WTC11 (cell line): ENCODE data around the gene ARHGAP26. TPM values are rescaled to one million over a fixed set of nuclear protein-coding genes. Genes with fewer than 3 reads are reported as not detected.

ENCODE experiments used
- ATAC-seq: fragments of 200-7000 bp; cut with Tn5 transposase; 2 replicates; pipeline ENCODE4 v1.10.0; 2021; ENCODE audit warnings: mild to moderate bottlenecking, moderate library complexity
- CTCF ChIA-PET: fragments of 300-600 bp; sonication (Branson Sonifier 250); formaldehyde crosslinking; loops from one replicate; lab custom pipeline; 2021; ENCODE audit warnings: antibody characterized with exemption; lab: Charles Lee
- POLR2A ChIA-PET: fragments of 350-600 bp; sonication (Branson Sonifier 250); formaldehyde crosslinking; loops from one replicate; lab custom pipeline; 2021; ENCODE audit warnings: antibody characterized with exemption; lab: Charles Lee
- DNase-seq: peaks from one replicate; pipeline ENCODE4 v3.0.0; 2021; ENCODE audit warnings: low spot score
- H3K27ac Mint-ChIP-seq: 2 replicates; pipeline ENCODE4 v1.8.0; 2021; ENCODE audit warnings: mixed read lengths
- H3K27me3 Mint-ChIP-seq: 2 replicates; pipeline ENCODE4 v1.8.0; 2021; ENCODE audit warnings: low read depth, mild to moderate bottlenecking, moderate library complexity, mixed read lengths
- H3K36me3 Mint-ChIP-seq: 2 replicates; pipeline ENCODE4 v1.8.0; 2021; ENCODE audit warnings: mixed read lengths
- H3K4me1 Mint-ChIP-seq: 2 replicates; pipeline ENCODE4 v1.8.0; 2022; ENCODE audit warnings: mixed read lengths
- H3K4me3 Mint-ChIP-seq: 2 replicates; pipeline ENCODE4 v1.8.0; 2021; ENCODE audit warnings: mild to moderate bottlenecking, moderate library complexity, mixed read lengths
- H3K9me3 Mint-ChIP-seq: 2 replicates; pipeline ENCODE4 v1.8.0; 2021; ENCODE audit warnings: mixed read lengths
- ETV6 ChIP-seq: sonication (generic); formaldehyde crosslinking; IDR thresholded peaks from 2 replicates; pipeline ENCODE4 v1.8.1; 2022; ENCODE audit warnings: mild to moderate bottlenecking, missing genetic modification reagents
- GABPB1 ChIP-seq: sonication (generic); formaldehyde crosslinking; IDR thresholded peaks from 2 replicates; pipeline ENCODE4 v1.8.1; 2023; ENCODE audit warnings: mild to moderate bottlenecking, missing genetic modification reagents
- GTF2I ChIP-seq: fragments of 250-450 bp; sonication (Bioruptor Pico); conservative IDR thresholded peaks from 2 replicates; pipeline ENCODE4 v1.4.0; 2021; ENCODE audit warnings: mild to moderate bottlenecking
- JAZF1 ChIP-seq: fragments of 250-450 bp; sonication (Bioruptor Pico); IDR thresholded peaks from 2 replicates; pipeline ENCODE4 v1.9.0; 2021; ENCODE audit warnings: moderate library complexity, mild to moderate bottlenecking, inconsistent platforms
- KAT7 ChIP-seq: sonication (generic); formaldehyde crosslinking; IDR thresholded peaks from 2 replicates; pipeline ENCODE4 v1.8.1; 2023; ENCODE audit warnings: missing genetic modification reagents, mild to moderate bottlenecking, borderline replicate concordance
- NFE2L1 ChIP-seq: sonication (generic); formaldehyde crosslinking; IDR thresholded peaks from 2 replicates; pipeline ENCODE4 v1.8.1; 2023; ENCODE audit warnings: missing genetic modification reagents
- NR1H2 ChIP-seq: sonication (generic); formaldehyde crosslinking; IDR thresholded peaks from 2 replicates; pipeline ENCODE4 v1.9.0; 2021; ENCODE audit warnings: mild to moderate bottlenecking, moderate library complexity, missing genetic modification reagents
- ZNF121 ChIP-seq: sonication (generic); formaldehyde crosslinking; IDR thresholded peaks from 2 replicates; pipeline ENCODE4 v1.8.0; 2023; ENCODE audit warnings: missing genetic modification reagents
- ZNF232 ChIP-seq: sonication (generic); formaldehyde crosslinking; IDR thresholded peaks from 2 replicates; pipeline ENCODE4 v1.8.0; 2022; ENCODE audit warnings: mild to moderate bottlenecking, missing genetic modification reagents
- ZNF317 ChIP-seq: sonication (generic); formaldehyde crosslinking; IDR thresholded peaks from 2 replicates; pipeline ENCODE4 v1.8.1; 2023; ENCODE audit warnings: low read depth, mild to moderate bottlenecking, moderate library complexity, missing genetic modification reagents, borderline replicate concordance
- total RNA-seq: library from RNA; stranded (reverse); gene quantifications from 3 replicates; pipeline ENCODE4 v1.2.3, GENCODE V29; 2021
- TF ChIP-seq, protein P1 (sequence below): sonication (generic); formaldehyde crosslinking; IDR thresholded peaks from 2 replicates; pipeline ENCODE4 v1.8.0; 2022; ENCODE audit warnings: missing genetic modification reagents
- TF ChIP-seq, protein P2 (sequence below): fragments of 250-450 bp; sonication (Bioruptor Pico); IDR thresholded peaks from 2 replicates; pipeline ENCODE4 v2.1.2; 2022; ENCODE audit warnings: mild to moderate bottlenecking, moderate library complexity
- TF ChIP-seq, protein P3 (sequence below): fragments of 250-450 bp; sonication (Bioruptor Pico); IDR thresholded peaks from 2 replicates; pipeline ENCODE4 v1.8.0; 2021; ENCODE audit warnings: mild to moderate bottlenecking
- TF ChIP-seq, protein P4 (sequence below): sonication (generic); formaldehyde crosslinking; IDR thresholded peaks from 2 replicates; pipeline ENCODE4 v1.8.0; 2022; ENCODE audit warnings: mild to moderate bottlenecking, missing genetic modification reagents
- TF ChIP-seq, protein P5 (sequence below): fragments of 250-450 bp; sonication (Bioruptor Pico); IDR thresholded peaks from 2 replicates; pipeline ENCODE4 v1.9.0; 2021; ENCODE audit warnings: moderate library complexity, mild to moderate bottlenecking, inconsistent platforms, borderline replicate concordance

The ARHGAP26 gene
- total RNA-seq, 1 experiment from 2014 or later: 22.3 TPM

- CTCF ChIA-PET: interaction anchor here (1.3 to 2.1 kb wide), 4 partner anchors 27 to 148 kb away, joined by 3 to 8 read pairs (median 7); no protein-coding TSS in a partner anchor
- Mint-ChIP-seq H3K27ac (peak overlapping the region; percentile 7; the same call in 1 of the 2 replicates), H3K9me3 (no peaks in the 10 kb centered on the region), H3K4me3 (no peak overlapping the region), H3K4me1 (peaks cover 33% of the 10 kb centered on the region)
- no peak for DNase-seq
- POLR2A ChIA-PET: interaction anchor here (0.5 to 0.9 kb wide), 2 partner anchors 30 to 45 kb away, joined by 3 read pairs; partner anchors contain the start of gene ARHGAP26
- ATAC-seq: no peak
- no peak for TF ChIP-seq ZNF232 (CRISPR knock-in tag)
- no peak for TF ChIP-seq ZNF121 (CRISPR knock-in tag)
- no peak for TF ChIP-seq NR1H2
- TF ChIP-seq, protein P1, sequence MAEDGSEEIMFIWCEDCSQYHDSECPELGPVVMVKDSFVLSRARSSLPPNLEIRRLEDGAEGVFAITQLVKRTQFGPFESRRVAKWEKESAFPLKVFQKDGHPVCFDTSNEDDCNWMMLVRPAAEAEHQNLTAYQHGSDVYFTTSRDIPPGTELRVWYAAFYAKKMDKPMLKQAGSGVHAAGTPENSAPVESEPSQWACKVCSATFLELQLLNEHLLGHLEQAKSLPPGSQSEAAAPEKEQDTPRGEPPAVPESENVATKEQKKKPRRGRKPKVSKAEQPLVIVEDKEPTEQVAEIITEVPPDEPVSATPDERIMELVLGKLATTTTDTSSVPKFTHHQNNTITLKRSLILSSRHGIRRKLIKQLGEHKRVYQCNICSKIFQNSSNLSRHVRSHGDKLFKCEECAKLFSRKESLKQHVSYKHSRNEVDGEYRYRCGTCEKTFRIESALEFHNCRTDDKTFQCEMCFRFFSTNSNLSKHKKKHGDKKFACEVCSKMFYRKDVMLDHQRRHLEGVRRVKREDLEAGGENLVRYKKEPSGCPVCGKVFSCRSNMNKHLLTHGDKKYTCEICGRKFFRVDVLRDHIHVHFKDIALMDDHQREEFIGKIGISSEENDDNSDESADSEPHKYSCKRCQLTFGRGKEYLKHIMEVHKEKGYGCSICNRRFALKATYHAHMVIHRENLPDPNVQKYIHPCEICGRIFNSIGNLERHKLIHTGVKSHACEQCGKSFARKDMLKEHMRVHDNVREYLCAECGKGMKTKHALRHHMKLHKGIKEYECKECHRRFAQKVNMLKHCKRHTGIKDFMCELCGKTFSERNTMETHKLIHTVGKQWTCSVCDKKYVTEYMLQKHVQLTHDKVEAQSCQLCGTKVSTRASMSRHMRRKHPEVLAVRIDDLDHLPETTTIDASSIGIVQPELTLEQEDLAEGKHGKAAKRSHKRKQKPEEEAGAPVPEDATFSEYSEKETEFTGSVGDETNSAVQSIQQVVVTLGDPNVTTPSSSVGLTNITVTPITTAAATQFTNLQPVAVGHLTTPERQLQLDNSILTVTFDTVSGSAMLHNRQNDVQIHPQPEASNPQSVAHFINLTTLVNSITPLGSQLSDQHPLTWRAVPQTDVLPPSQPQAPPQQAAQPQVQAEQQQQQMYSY (CRISPR knock-in tag): no peak
- TF ChIP-seq, protein P2, sequence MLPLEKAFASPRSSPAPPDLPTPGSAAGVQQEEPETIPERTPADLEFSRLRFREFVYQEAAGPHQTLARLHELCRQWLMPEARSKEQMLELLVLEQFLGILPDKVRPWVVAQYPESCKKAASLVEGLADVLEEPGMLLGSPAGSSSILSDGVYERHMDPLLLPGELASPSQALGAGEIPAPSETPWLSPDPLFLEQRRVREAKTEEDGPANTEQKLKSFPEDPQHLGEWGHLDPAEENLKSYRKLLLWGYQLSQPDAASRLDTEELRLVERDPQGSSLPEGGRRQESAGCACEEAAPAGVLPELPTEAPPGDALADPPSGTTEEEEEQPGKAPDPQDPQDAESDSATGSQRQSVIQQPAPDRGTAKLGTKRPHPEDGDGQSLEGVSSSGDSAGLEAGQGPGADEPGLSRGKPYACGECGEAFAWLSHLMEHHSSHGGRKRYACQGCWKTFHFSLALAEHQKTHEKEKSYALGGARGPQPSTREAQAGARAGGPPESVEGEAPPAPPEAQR: no peak
- peak; percentile 79 for TF ChIP-seq GABPB1
- TF ChIP-seq ETV6 (CRISPR knock-in tag): no peak
- TF ChIP-seq, protein P3, sequence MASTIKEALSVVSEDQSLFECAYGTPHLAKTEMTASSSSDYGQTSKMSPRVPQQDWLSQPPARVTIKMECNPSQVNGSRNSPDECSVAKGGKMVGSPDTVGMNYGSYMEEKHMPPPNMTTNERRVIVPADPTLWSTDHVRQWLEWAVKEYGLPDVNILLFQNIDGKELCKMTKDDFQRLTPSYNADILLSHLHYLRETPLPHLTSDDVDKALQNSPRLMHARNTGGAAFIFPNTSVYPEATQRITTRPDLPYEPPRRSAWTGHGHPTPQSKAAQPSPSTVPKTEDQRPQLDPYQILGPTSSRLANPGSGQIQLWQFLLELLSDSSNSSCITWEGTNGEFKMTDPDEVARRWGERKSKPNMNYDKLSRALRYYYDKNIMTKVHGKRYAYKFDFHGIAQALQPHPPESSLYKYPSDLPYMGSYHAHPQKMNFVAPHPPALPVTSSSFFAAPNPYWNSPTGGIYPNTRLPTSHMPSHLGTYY: no peak
- TF ChIP-seq, all 79 proteins: peak for 1
- H3K36me3 Mint-ChIP-seq: peaks cover 6% of the 10 kb centered on the region; the same call in 1 of the 2 replicates
- peaks cover 3% of the 10 kb centered on the region; the same call in 1 of the 2 replicates for H3K27me3 Mint-ChIP-seq
Observed at GRCh38 chr5:142740474-142741242, 29.5 kb upstream of the ARHGAP26 start.

GRCh38 chr5:142743592-142744441, 26.4 kb upstream of the ARHGAP26 start:
- TF ChIP-seq ETV6 (CRISPR knock-in tag): peak; percentile 34; the same call in 1 of the 2 replicates
- TF ChIP-seq, protein P4, sequence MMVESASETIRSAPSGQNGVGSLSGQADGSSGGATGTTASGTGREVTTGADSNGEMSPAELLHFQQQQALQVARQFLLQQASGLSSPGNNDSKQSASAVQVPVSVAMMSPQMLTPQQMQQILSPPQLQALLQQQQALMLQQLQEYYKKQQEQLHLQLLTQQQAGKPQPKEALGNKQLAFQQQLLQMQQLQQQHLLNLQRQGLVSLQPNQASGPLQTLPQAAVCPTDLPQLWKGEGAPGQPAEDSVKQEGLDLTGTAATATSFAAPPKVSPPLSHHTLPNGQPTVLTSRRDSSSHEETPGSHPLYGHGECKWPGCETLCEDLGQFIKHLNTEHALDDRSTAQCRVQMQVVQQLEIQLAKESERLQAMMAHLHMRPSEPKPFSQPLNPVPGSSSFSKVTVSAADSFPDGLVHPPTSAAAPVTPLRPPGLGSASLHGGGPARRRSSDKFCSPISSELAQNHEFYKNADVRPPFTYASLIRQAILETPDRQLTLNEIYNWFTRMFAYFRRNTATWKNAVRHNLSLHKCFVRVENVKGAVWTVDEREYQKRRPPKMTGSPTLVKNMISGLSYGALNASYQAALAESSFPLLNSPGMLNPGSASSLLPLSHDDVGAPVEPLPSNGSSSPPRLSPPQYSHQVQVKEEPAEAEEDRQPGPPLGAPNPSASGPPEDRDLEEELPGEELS (CRISPR knock-in tag): no peak
- no peaks in the 10 kb centered on the region for H3K9me3 Mint-ChIP-seq
- CTCF ChIA-PET: interaction anchor here (0.8 to 3.1 kb wide), 7 partner anchors 27 to 145 kb away, joined by 3 to 20 read pairs (median 9); no protein-coding TSS in a partner anchor
- H3K4me3 Mint-ChIP-seq: no peak overlapping the region
- ATAC-seq: peak; percentile 68
- peaks cover 29% of the 10 kb centered on the region for H3K4me1 Mint-ChIP-seq
- POLR2A ChIA-PET: no interaction called here
- no peak for DNase-seq
- peaks cover under 1% of the 10 kb centered on the region; the same call in 1 of the 2 replicates for H3K27me3 Mint-ChIP-seq
- peak overlapping the region; percentile 29 for H3K27ac Mint-ChIP-seq
- H3K36me3 Mint-ChIP-seq: peaks cover 9% of the 10 kb centered on the region; the same call in 1 of the 2 replicates

GRCh38 chr5:142745268-142745667, 24.9 kb upstream of the ARHGAP26 start:
- Mint-ChIP-seq H3K4me3 (no peak overlapping the region), H3K4me1 (peaks cover 25% of the 10 kb centered on the region), H3K27ac (no peak overlapping the region), H3K36me3 (peaks cover 9% of the 10 kb centered on the region; the same call in 1 of the 2 replicates), H3K27me3 (no peaks in the 10 kb centered on the region), H3K9me3 (no peaks in the 10 kb centered on the region)
- ChIA-PET POLR2A (no interaction called here), CTCF (interaction anchor here (0.7 to 1.7 kb wide), 2 partner anchors 9 to 144 kb away, joined by 5 read pairs; no protein-coding TSS in a partner anchor)
- ATAC-seq (no peak), DNase-seq (no peak)
- no peak for TF ChIP-seq ZNF317 (CRISPR knock-in tag)
- TF ChIP-seq GTF2I (CRISPR knock-in tag): no peak
- no peak for TF ChIP-seq NFE2L1 (CRISPR knock-in tag)
- TF ChIP-seq, protein P5, sequence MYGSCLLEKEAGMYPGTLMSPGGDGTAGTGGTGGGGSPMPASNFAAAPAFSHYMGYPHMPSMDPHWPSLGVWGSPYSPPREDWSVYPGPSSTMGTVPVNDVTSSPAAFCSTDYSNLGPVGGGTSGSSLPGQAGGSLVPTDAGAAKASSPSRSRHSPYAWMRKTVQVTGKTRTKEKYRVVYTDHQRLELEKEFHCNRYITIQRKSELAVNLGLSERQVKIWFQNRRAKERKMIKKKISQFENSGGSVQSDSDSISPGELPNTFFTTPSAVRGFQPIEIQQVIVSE (CRISPR knock-in tag): no peak
- TF ChIP-seq KAT7 (CRISPR knock-in tag): no peak
- no peak for TF ChIP-seq JAZF1 (CRISPR knock-in tag)
